Vagina (tissue), 2 donors: ENCODE measurements around the gene ARHGAP26.

Source experiments
- CTCF ChIP-seq, 3 experiments: fragments of 450-650 bp in 2 of 3; fragments of 200-600 bp in 1 of 3; sonication (generic) in 1 of 3; IDR thresholded peaks; one replicate each; pipeline ENCODE4 v1.5.1; 2017 to 2019; ENCODE audit warnings: antibody characterized with exemption in 3 of 3, mild to moderate bottlenecking in 2 of 3, moderate library complexity in 2 of 3
- POLR2A ChIP-seq, 2 donors: fragments of 450-650 bp; IDR thresholded peaks; one replicate each; pipeline ENCODE4 v1.6.1; 2017; ENCODE audit warnings: antibody characterized with exemption in 2 of 2, mild to moderate bottlenecking in 2 of 2, moderate library complexity in 2 of 2
- POLR2AphosphoS5 ChIP-seq, 2 donors: sonication (generic); formaldehyde crosslinking; IDR thresholded peaks; one replicate each; pipeline ENCODE4 v1.9.0; 2017; ENCODE audit warnings: antibody characterized with exemption in 2 of 2, mild to moderate bottlenecking in 2 of 2, low read depth in 1 of 2; ENCODE audit not compliant: insufficient read depth in 1 of 2

- TF ChIP-seq CTCF (IDR thresholded peaks at IDR 0.05) (no peak), POLR2A (IDR thresholded peaks at IDR 0.05) (no peak), POLR2AphosphoS5 (IDR thresholded peaks at IDR 0.05; ENCODE audit: insufficient read depth in 1 of 2, low read depth in 1 of 2) (no peak)
These were observed 148.9 kb downstream of the ARHGAP26 start for GRCh38 chr5:142918959-142919635.
